H4 (cell line): ENCODE results near the gene TAMALIN. TPM values are rescaled to one million over a fixed set of nuclear protein-coding genes. Genes with fewer than 3 reads are reported as not detected.
"Not testable (repeated sequence)": the region's sequence is repeated elsewhere in the genome, so short reads cannot be mapped to it uniquely, and the experiment has no call there.

Source experiments
- DNase-seq: peaks from one replicate; pipeline ENCODE4 v3.0.0-alpha.2; 2015; ENCODE audit warnings: low spot score
- total RNA-seq: library from RNA; depleted of rRNA; stranded (reverse); fragments of >200 nt; shearing (Covaris generic); gene quantifications from 2 replicates; pipeline ENCODE4 v1.2.3, GENCODE V29; 2014; rRNA removed

Gene TAMALIN
- total RNA-seq, result 0.35 and 1.8 TPM in 2 replicates

GRCh38 chr12:52006726-52007157 is at the start of gene TAMALIN:
TAMALIN (plus strand) TSS chr12:52006946; CDS start chr12:52007020, 74 bp downstream.
- no peak for DNase-seq

- no peak for DNase-seq
Observed at GRCh38 chr12:51958542-51958941, 48.2 kb upstream of the TAMALIN start.

GRCh38 chr12:51959211-51959610 is 47.5 kb upstream of the TAMALIN start:
- DNase-seq, result no peak

- DNase-seq, result no peak
Observed at GRCh38 chr12:51959921-51960320, 46.8 kb upstream of the TAMALIN start.

- DNase-seq, result no peak
Observed at GRCh38 chr12:51960488-51960887, 46.3 kb upstream of the TAMALIN start.

- no peak for DNase-seq
Observed at GRCh38 chr12:51960890-51961289, 45.9 kb upstream of the TAMALIN start.

- no peak for DNase-seq
Observed at GRCh38 chr12:51961834-51962233, 44.9 kb upstream of the TAMALIN start.

- DNase-seq, result no peak
Observed at GRCh38 chr12:51962737-51963136, 44.0 kb upstream of the TAMALIN start.

- DNase-seq, result no peak
Observed at GRCh38 chr12:51963477-51963876, 43.3 kb upstream of the TAMALIN start.

GRCh38 chr12:51969643-51970042 is 37.1 kb upstream of the TAMALIN start:
- no peak for DNase-seq

GRCh38 chr12:51970904-51971646 is 35.7 kb upstream of the TAMALIN start:
- DNase-seq, result peak; percentile 86

- DNase-seq, result no peak
Observed at GRCh38 chr12:51971679-51972421, 34.9 kb upstream of the TAMALIN start.

GRCh38 chr12:51972422-51972812 is 34.3 kb upstream of the TAMALIN start:
- no peak for DNase-seq

GRCh38 chr12:51972849-51973273 is 33.9 kb upstream of the TAMALIN start:
- DNase-seq, result no peak

GRCh38 chr12:51973560-51973959 is 33.2 kb upstream of the TAMALIN start:
- no peak for DNase-seq

- no peak for DNase-seq
Observed at GRCh38 chr12:51974646-51975045, 32.1 kb upstream of the TAMALIN start.

GRCh38 chr12:51975196-51975595 is 31.6 kb upstream of the TAMALIN start:
- no peak for DNase-seq

GRCh38 chr12:51976376-51977160 is 30.2 kb upstream of the TAMALIN start:
- no peak for DNase-seq

- DNase-seq, result no peak
Observed at GRCh38 chr12:51977320-51977753, 29.4 kb upstream of the TAMALIN start.

- not testable (repeated sequence) for DNase-seq
Observed at GRCh38 chr12:51979306-51979705, 27.4 kb upstream of the TAMALIN start.

- DNase-seq, result peak; percentile 58
Observed at GRCh38 chr12:51980051-51980808, 26.5 kb upstream of the TAMALIN start.

GRCh38 chr12:51980809-51981127 is 26.0 kb upstream of the TAMALIN start:
- no peak for DNase-seq
